ENCODE measurements around the gene MACROD1.

MACROD1 gene

DNA sequence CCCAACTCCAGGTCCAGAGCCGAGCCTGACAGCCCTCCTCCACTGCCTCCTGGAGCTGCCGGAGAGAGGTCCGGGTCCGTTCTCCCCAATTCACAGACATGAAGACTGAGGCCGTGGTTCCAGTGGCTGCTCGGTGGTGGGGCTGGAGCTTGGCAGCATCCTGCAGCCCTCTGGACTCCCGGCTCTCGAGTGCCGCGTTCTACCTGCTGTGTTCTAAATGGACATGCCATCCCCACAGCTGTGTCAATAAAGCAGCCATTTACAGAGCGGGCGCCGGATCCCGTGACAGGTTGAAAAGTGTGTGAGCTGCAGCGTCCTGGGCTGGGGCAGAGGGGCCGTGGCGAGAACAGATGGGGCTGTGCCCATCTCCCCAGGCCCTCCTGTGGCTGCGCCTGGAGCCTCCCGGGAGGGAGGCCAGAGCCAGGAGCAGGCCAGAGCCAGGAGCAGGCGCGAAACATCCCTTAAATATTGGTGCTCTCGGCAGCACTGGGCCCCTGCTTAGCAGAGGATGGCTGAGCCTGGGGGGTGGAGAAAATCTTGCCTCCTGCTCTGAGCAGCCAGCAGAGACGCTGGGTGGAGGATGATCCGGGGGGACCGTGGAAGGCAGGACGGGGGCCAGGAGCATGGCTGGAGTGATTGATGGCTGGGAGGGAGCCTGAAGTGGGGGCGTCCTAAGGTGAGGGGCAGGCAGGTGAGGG lies 84.0 kb downstream of the MACROD1 start:
- TF ChIP-seq, protein P1, sequence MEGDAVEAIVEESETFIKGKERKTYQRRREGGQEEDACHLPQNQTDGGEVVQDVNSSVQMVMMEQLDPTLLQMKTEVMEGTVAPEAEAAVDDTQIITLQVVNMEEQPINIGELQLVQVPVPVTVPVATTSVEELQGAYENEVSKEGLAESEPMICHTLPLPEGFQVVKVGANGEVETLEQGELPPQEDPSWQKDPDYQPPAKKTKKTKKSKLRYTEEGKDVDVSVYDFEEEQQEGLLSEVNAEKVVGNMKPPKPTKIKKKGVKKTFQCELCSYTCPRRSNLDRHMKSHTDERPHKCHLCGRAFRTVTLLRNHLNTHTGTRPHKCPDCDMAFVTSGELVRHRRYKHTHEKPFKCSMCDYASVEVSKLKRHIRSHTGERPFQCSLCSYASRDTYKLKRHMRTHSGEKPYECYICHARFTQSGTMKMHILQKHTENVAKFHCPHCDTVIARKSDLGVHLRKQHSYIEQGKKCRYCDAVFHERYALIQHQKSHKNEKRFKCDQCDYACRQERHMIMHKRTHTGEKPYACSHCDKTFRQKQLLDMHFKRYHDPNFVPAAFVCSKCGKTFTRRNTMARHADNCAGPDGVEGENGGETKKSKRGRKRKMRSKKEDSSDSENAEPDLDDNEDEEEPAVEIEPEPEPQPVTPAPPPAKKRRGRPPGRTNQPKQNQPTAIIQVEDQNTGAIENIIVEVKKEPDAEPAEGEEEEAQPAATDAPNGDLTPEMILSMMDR (IDR thresholded peaks at IDR 0.05; ENCODE audit: low read depth, low read length) = no peak
- no peak overlapping the region for H3K4me3 ChIP-seq (replicated peaks in 1 of 2; ENCODE audit: low read depth in 2 of 2, low read length in 2 of 2)
- DNase-seq (ENCODE audit: low read depth in 2 of 2) = no peak

DNA sequence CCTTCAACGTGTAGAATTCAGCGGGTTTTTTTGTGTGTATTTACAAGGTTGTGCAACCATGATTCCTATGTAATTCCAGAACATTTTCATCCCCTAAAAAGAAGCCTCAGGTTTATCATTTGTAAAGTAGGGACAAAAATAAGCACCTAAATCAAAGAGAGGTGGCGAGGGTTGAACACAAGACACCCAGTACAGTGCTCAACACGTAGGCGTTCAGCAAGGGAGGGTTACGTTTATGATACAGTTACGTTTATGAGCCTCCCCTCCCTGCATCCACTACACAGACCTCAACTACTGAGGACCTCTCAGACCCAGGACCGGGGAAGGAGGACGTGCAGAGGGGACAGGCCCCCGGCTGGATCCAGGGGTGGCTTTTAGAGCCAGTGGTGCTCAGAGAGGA lies 85.5 kb downstream of the MACROD1 start:
- TF ChIP-seq, protein P1 (IDR thresholded peaks at IDR 0.05; ENCODE audit: low read depth, low read length) = no peak
- no peak for DNase-seq (ENCODE audit: low read depth in 2 of 2)
- no peak overlapping the region for H3K4me3 ChIP-seq (replicated peaks in 1 of 2; ENCODE audit: low read depth in 2 of 2, low read length in 2 of 2)

DNA sequence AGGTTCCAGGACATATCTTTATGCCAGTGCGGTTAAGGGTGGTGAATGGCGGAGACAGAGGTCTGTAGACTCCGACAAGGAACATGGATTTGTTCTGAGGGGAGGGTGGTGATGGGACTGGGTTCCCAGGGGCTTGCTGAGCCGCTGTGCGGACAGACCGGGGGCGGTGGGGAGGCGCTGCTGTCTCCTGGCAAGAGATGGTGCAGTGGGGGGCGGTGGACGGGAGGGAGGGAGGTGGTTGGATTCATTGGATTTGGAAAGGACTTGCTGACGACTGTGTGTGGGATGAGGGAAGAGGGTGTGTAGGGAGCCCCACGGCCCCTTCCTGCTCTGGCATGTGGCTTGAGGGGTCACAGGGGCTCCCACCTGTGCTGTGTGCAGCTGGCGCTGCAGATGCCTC lies 87.0 kb downstream of the MACROD1 start:
- TF ChIP-seq, protein P1 (IDR thresholded peaks at IDR 0.05; ENCODE audit: low read depth, low read length) = no peak
- no peak for DNase-seq (ENCODE audit: low read depth in 2 of 2)
- H3K4me3 ChIP-seq (replicated peaks in 1 of 2; ENCODE audit: low read depth in 2 of 2, low read length in 2 of 2) = no peak overlapping the region

DNA sequence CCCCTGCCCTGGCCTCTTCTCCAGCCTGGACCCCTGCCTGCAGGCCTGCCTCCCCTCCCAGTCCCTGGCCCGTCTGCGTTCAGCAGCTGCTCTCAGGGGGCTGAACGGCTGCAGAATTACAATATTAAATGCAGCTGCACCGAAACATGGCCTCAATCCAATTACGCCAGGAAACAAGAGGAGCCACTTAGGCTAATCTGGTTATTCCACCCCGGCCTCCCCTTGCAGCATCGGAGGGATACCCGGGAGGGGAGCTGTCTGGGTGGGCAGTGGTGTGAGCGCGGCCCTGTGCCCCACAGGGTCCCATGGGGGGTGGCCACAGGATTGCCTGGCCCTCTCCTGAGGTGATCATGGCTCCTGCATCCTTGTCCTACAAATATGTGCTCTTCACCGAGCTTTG lies 87.6 kb downstream of the MACROD1 start:
- DNase-seq (ENCODE audit: low read depth in 2 of 2) = no peak
- no peak overlapping the region for H3K4me3 ChIP-seq (replicated peaks in 1 of 2; ENCODE audit: low read depth in 2 of 2, low read length in 2 of 2)
- TF ChIP-seq, protein P1 (IDR thresholded peaks at IDR 0.05; ENCODE audit: low read depth, low read length) = no peak

DNA sequence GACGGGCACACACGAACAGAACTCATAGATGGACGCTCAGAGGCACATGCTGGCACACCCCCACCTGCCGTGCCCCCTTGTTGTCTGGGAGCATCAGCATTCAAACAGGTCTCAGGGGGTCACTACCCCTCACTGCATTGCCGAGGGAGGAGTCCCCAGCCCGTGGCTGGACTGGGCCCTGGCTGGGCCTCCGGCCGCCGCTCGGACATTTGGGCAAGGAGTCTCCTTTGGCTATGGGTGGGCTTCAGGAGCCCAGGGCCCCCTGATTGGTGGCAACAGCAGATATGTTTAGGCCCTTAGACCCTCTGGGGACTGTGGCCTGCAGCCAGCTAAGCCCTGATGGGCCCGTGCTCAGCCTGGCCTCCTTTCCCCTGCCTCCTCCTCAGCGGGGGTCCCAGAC lies 88.3 kb downstream of the MACROD1 start:
- no peak overlapping the region for H3K4me3 ChIP-seq (replicated peaks in 1 of 2; ENCODE audit: low read depth in 2 of 2, low read length in 2 of 2)
- TF ChIP-seq, protein P1 (IDR thresholded peaks at IDR 0.05; ENCODE audit: low read depth, low read length) = no peak
- no peak for DNase-seq (ENCODE audit: low read depth in 2 of 2)

DNA sequence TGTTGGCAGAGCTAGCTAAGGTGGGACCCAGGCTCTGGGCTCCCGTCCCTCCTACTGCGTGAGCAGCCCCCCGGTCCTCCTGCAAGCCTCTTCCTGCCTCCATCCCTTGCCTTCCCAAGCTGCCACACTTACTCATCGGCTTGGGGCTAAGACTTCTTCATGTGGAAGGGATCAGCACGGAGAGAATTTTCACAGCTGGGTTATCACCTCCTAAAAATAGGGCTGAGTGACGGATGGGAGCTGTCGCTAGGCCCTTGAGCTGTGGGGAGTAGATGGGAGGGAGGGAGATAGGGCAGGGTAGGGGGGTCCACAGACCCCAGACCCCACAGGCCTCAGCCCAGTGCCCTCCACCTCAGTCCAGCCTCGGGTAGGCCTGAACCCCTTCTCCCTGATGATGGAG lies 89.2 kb downstream of the MACROD1 start:
- TF ChIP-seq, protein P1 (IDR thresholded peaks at IDR 0.05; ENCODE audit: low read depth, low read length) = no peak

DNA sequence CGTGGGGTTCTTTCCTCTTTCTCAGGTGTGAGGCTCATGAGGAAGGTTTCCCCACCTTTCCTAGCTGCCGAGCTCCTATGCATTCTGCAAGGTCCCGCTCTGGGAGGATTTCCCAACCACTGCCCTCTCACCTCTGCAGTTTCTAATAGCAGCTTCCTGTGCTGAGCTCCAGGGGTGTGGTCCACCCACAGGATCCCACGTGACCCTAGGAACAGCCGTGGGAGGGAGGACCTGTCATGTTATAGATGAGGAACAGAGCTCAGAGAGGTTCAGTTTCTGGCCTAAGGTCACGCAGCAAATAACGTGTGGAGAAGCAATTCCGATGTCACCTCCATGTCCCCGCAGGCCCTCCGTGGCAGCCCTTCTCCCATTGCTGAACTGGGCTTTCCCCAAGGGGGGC lies 91.7 kb downstream of the MACROD1 start:
- H3K4me3 ChIP-seq (replicated peaks in 1 of 2; ENCODE audit: low read depth in 2 of 2, low read length in 2 of 2) = no peak overlapping the region
- peak; percentile 20 to 50 for DNase-seq (ENCODE audit: low read depth in 2 of 2)
- TF ChIP-seq, protein P1 (IDR thresholded peaks at IDR 0.05; ENCODE audit: low read depth, low read length) = no peak

More for the DNA sequence above, 89.2 kb downstream of the MACROD1 start:
- no peak overlapping the region for H3K4me3 ChIP-seq (replicated peaks in 1 of 2; ENCODE audit: low read depth in 2 of 2, low read length in 2 of 2)
- DNase-seq (ENCODE audit: low read depth in 2 of 2) = no peak
